Muscle layer of duodenum (tissue), 2 donors: ENCODE results near the gene CEP72.
"Not testable (repeated sequence)": the region's sequence is repeated elsewhere in the genome, so short reads cannot be mapped to it uniquely, and the experiment has no call there.

Experiments used
- H3K27ac ChIP-seq: one replicate; pipeline ENCODE4 v1.7.0; 2013; ENCODE audit warnings: mild to moderate bottlenecking, low read length
- H3K27me3 ChIP-seq: one replicate; pipeline ENCODE4 v1.7.0; 2013; ENCODE audit warnings: low read depth, mild to moderate bottlenecking, control low read depth, low read length
- H3K36me3 ChIP-seq, 2 donors: one replicate each; pipeline ENCODE4 v1.7.0; 2013; ENCODE audit warnings: low read length in 2 of 2, control low read depth in 1 of 2, mild to moderate bottlenecking in 1 of 2; ENCODE audit not compliant: insufficient read depth in 2 of 2, control insufficient read depth in 1 of 2
- H3K4me1 ChIP-seq, 2 donors: one replicate each; pipeline ENCODE4 v1.7.0; 2013; ENCODE audit warnings: low read length in 2 of 2, mild to moderate bottlenecking in 2 of 2, control low read depth in 1 of 2, moderate library complexity in 1 of 2; ENCODE audit not compliant: insufficient read depth in 2 of 2, control insufficient read depth in 1 of 2
- H3K4me3 ChIP-seq, 2 donors: one replicate each; pipeline ENCODE4 v1.7.0; 2013; ENCODE audit warnings: low read length in 2 of 2, low read depth in 1 of 2, mild to moderate bottlenecking in 1 of 2
- H3K9me3 ChIP-seq, 2 donors: one replicate each; pipeline ENCODE4 v1.7.0; 2013; ENCODE audit warnings: low read length in 2 of 2, control low read depth in 1 of 2, mild to moderate bottlenecking in 1 of 2; ENCODE audit not compliant: control insufficient read depth in 1 of 2
- donor health status: healthy.

The CEP72 gene

DNA sequence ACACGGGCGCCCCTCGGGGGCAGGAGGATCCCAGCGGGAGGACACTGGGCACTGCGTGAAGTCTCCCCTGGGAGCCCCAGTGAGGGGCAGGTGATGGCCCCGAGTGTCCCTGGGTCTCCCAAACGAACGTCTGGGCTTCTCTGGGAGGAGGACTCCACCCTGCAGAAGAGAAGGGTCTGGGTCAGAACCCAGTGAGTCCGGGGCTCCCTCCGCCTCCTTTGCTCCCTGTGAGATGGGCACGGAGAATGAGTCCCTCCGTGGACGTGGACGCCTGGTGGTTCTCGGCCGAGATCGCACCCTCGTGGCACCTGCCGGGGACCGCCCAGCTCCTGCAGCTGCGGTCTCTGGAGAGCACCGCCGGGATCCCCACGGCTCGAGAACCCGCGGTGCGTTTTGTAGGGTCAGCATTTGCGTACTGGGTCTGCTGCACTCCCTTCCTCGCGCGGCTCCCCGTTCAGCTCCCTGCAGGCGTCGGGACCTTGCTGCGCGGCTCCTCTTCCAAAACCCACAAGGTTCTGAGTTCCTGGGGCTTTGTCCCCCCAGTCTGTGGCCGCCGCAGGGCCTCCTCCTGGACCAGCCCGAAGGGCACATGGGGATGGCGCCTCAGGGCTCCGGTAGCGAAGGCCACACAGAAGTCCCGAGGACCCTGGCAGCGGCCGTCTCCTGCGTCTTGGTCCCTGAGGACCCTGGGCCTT lies 10.2 kb upstream of the CEP72 start:
- H3K4me1 ChIP-seq: no peaks in the 10 kb centered on the region
- peaks cover 0 to 2% of the 10 kb centered on the region in 2 donors for H3K9me3 ChIP-seq
- no peaks in the 10 kb centered on the region for H3K36me3 ChIP-seq
- no peak overlapping the region for H3K4me3 ChIP-seq
- H3K27ac ChIP-seq: no peak overlapping the region
- H3K27me3 ChIP-seq: no peaks in the 10 kb centered on the region

DNA sequence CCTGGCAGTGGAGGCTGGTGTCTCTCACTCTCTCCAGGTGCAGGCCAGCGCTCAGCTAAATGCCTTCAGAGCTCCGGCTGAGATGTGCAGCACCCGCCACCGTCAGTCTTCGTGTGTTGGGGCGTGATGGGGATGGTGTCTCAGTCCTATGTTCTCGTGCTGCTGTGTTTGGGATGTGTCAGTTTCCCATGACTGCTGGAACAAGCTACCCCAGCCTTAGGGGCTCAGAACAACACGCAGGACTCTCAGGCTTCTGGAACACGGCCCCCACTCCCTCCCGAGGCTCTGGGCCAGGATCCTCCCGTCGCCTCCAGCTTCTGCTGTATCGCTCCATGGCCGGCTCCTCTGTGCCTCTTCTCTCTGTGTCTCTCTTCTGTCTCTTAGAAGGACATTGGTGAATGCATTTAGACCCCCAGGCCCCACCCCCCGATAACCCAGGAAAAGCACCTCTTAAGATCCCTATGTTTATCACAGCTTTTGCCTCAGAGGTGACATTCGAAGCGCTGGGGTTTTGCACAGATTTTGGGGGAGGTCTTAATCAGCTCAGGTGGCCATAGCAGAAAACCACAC lies 9.6 kb upstream of the CEP72 start:
- no peak overlapping the region for H3K27ac ChIP-seq
- H3K4me1 ChIP-seq: no peaks in the 10 kb centered on the region
- no peaks in the 10 kb centered on the region for H3K36me3 ChIP-seq
- H3K4me3 ChIP-seq: no peak overlapping the region
- H3K9me3 ChIP-seq: peaks cover 0 to 2% of the 10 kb centered on the region in 2 donors
- H3K27me3 ChIP-seq: peaks cover under 1% of the 10 kb centered on the region

DNA sequence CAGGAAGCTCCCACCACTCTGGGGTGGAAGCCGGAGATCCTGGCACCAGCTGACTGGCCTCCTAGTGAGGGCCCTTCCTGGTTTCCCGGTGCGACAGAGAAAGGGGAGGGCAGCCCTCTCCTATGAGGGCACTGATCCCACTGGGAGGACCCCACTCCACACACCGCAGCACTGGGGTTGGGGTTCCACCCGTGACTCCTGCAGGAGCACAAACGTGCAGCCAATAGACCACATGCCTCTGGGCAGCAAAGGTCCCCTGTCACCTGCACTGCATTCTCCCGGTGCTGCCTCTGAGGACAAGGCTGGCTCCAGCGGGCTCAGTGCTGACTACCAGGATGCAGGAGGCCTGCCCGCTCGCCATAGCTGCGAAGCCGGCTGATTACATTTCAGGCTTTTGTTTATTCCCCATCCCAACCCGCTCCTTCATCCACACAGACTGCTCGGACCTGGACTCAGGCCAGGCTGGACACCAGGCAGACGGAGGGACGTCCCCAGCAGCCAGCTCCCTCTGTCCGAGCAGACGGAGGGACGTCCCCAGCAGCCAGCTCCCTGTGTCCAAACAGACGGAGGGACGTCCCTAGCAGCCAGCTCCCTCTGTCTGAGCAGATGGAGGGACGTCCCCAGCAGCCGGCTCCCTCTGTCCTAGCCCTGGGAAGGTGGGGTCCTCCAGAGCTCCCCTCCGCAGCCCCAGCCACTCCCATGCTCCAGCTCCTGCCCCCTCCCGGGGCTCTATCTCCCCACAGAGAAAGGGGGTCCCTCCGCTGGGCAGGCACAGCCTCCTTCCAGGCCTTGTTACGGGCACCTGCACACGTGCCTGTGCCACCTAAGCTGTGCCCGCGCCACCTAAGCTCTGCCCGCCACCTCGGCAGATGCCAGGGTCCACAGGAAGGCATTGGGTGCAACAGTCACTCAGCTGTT lies 8.8 kb upstream of the CEP72 start:
- Histone ChIP-seq H3K4me1 (no peaks in the 10 kb centered on the region), H3K36me3 (no peaks in the 10 kb centered on the region), H3K4me3 (no peak overlapping the region), H3K27ac (no peak overlapping the region), H3K27me3 (peaks cover 5% of the 10 kb centered on the region), H3K9me3 (peaks cover 0 to 2% of the 10 kb centered on the region in 2 donors)

DNA sequence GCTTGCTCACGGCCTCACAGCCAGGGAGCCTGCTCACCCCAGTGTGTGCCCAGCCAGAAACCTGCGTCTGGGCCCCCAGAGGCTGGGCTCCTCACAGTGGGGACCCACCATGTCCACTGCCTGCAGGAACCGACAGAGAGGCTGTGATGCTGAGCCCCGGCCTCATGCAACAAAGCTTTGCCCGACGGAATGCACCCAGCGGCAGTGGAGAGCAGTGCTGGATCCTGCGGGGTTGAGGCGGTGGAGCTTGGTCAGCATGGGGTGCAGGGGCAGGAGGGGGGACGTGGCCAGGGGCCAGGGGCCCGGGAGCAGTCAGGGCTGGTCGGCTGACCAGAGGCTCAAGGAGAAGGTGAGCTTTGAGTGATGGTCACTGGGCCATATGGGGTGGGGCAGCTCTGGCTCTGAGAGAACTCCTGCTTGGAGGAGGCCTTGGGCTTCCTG lies 7.7 kb upstream of the CEP72 start:
- no peaks in the 10 kb centered on the region for H3K4me1 ChIP-seq
- no peaks in the 10 kb centered on the region for H3K36me3 ChIP-seq
- H3K9me3 ChIP-seq: peaks cover 0 to under 1% of the 10 kb centered on the region in 2 donors
- no peak overlapping the region for H3K27ac ChIP-seq
- H3K27me3 ChIP-seq: peaks cover 5% of the 10 kb centered on the region
- no peak overlapping the region for H3K4me3 ChIP-seq

DNA sequence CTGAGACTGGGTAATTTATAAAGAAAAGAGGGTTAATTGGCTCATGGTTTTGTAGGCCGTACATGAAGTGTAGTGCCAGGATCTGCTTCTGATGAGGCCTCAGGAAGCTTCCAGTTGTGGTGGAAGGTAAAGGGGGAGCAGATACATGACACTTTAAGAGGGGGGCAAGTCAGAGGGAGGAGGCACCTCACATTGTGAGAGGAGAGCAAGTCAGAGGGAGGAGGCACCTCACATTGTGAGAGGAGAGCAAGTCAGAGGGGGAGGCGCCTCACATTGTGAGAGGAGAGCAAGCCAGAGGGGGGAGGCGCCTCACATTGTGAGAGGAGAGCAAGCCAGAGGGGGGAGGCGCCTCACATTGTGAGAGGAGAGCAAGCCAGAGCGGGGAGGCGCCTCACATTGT lies 7.0 kb upstream of the CEP72 start:
- H3K4me1 ChIP-seq, H3K27ac ChIP-seq, H3K36me3 ChIP-seq, H3K4me3 ChIP-seq, H3K9me3 ChIP-seq, H3K27me3 ChIP-seq: not testable (repeated sequence)

- Histone ChIP-seq H3K4me3 (no peak overlapping the region), H3K36me3 (no peaks in the 10 kb centered on the region), H3K9me3 (no peaks in the 10 kb centered on the region), H3K27me3 (peaks cover 5% of the 10 kb centered on the region), H3K4me1 (no peaks in the 10 kb centered on the region), H3K27ac (no peak overlapping the region)
Measured at GRCh38 chr5:606061-606460, 6.1 kb upstream of the CEP72 start.

- no peaks in the 10 kb centered on the region for H3K9me3 ChIP-seq
- H3K4me1 ChIP-seq: peaks cover 0 to 5% of the 10 kb centered on the region in 2 donors
- H3K36me3 ChIP-seq: no peaks in the 10 kb centered on the region
- peaks cover 5% of the 10 kb centered on the region for H3K27me3 ChIP-seq
- H3K27ac ChIP-seq: no peak overlapping the region
- no peak overlapping the region for H3K4me3 ChIP-seq
Measured at GRCh38 chr5:606526-607399, 5.4 kb upstream of the CEP72 start.

DNA sequence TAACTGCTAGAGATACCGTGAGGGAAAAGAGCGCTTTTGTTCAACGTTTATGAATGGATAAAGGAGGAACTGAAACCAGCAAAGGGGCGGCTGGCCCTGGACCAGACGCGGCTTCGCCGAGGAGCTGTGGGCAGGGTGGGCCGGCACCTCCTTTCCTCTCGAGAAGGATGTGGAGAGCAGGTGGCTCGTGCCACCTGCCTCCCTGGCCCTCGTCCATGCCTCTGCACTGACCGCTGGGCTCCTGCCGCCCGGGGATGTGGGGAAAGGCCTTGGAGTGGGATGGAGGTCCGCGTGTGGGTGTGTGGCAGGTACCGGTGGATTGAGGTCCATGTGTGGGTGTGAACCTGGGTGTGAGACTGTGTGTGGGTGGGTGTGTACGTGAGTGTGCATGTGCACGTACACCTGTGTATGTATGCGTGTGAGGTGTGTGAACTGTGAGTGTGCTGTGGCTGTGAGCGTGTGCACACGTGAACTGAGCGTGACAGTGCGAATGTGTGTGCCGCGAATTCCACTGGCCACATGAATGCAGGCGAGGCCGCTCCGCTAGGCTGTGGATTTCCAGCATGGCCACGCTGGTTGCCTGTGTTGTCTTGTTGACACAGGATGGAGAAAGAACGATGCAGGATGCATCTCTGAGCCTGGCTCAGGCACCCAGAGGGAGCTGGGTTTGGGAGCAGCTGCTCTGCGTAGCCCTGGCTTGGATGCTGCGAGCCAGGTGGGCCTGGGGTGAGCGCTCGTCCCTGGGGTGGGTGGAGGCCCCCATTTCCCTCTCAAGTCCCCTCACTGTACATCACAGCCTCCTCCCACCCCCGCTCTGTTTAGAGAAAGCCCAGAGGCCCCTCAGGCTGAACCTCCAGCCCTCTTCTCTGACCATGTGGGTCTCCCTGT lies 4.4 kb upstream of the CEP72 start:
- Histone ChIP-seq H3K27me3 (peaks cover 5% of the 10 kb centered on the region), H3K4me3 (no peak overlapping the region), H3K27ac (no peak overlapping the region), H3K36me3 (no peaks in the 10 kb centered on the region), H3K4me1 (peaks cover 0 to 7% of the 10 kb centered on the region in 2 donors), H3K9me3 (no peaks in the 10 kb centered on the region)

DNA sequence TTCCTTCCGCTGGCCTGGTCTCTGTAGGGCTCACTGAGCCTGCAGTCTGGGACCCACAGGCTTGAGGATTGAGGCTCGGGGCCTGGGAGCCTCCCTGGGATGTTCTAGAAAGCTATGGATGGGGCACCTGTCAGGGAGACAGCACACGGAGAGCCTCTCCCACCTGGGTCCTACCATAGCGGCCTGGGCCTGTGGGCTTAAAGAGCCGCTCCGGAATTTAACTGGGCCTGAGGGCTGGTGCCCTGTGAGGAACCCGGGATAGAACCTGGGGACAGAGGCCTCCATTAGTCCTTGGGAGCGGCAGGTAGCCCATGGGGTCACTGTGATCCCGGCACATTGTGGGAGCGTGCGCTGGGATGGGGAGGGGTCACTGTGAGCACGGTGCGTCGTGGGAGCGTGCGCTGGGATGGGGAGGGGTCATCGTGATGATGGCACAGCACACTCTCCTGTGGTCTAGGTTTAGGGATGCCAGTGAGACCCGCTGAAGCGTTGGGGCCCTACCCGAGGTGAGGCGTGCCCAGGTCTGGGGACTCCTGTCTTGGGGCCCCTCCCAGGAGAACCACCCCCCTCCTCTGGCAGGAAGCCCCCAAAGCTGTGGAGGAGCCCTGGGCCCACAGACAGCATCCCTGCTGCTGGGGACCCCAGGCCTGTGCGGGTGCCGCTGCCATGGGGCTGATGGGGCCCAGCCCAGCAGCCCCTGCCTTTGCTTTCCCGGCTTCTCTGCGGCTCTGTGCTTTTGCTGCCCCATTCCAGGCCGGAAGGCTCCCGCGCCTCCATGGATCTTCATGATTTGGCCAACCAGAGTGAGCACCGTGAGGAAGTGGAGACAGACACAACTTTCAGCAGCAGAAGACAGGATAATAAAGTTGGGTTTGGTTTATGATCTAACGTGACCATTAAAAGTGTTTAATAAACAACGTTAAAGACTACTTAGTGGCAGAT lies 3.4 kb upstream of the CEP72 start:
- H3K27me3 ChIP-seq: peaks cover 5% of the 10 kb centered on the region
- peaks cover 0 to 11% of the 10 kb centered on the region in 2 donors for H3K4me1 ChIP-seq
- no peaks in the 10 kb centered on the region for H3K9me3 ChIP-seq
- H3K27ac ChIP-seq: no peak overlapping the region
- no peak overlapping the region for H3K4me3 ChIP-seq
- H3K36me3 ChIP-seq: no peaks in the 10 kb centered on the region
